H9 (cell line): Measurements from ENCODE around the gene NRM. TPM values are rescaled to one million over a fixed set of nuclear protein-coding genes. Genes with fewer than 3 reads are reported as not detected.

Experiments
- DNase-seq: peaks from one replicate; pipeline ENCODE4 v3.0.0-alpha.2; 2017
- H2AFZ ChIP-seq: one replicate; pipeline ENCODE4 v1.6.1; 2013; ENCODE audit warnings: mild to moderate bottlenecking, low read length, control low read depth, moderate library complexity
- H2AK5ac ChIP-seq: 2 replicates; pipeline ENCODE4 v1.6.1; 2013; ENCODE audit warnings: low read length, control low read depth, mixed read lengths; ENCODE audit not compliant: insufficient read length
- H2BK120ac ChIP-seq: one replicate; pipeline ENCODE4 v1.6.1; 2013; ENCODE audit warnings: low read depth, mild to moderate bottlenecking, low read length, control low read depth, inconsistent platforms; ENCODE audit not compliant: poor library complexity, severe bottlenecking
- H2BK12ac ChIP-seq: 2 replicates; pipeline ENCODE4 v1.6.1; 2013; ENCODE audit warnings: low read length, control low read depth, mixed read lengths, low read depth; ENCODE audit not compliant: insufficient read length
- H2BK15ac ChIP-seq: 2 replicates; pipeline ENCODE4 v1.6.1; 2013; ENCODE audit warnings: low read depth, low read length, control low read depth
- H2BK20ac ChIP-seq: one replicate; pipeline ENCODE4 v1.6.1; 2013; ENCODE audit warnings: low read depth, mild to moderate bottlenecking, low read length, control low read depth, inconsistent platforms; ENCODE audit not compliant: poor library complexity, severe bottlenecking
- H2BK5ac ChIP-seq: 2 replicates; pipeline ENCODE4 v1.6.1; 2013; ENCODE audit warnings: low read length, control low read depth, mixed read lengths; ENCODE audit not compliant: insufficient read length
- H3K14ac ChIP-seq: 2 replicates; pipeline ENCODE4 v1.6.1; 2013; ENCODE audit warnings: low read length, control low read depth; ENCODE audit not compliant: insufficient read depth
- H3K18ac ChIP-seq: 2 replicates; pipeline ENCODE4 v1.6.1; 2013; ENCODE audit warnings: low read depth, mild to moderate bottlenecking, mixed read lengths, low read length, control low read depth; ENCODE audit not compliant: insufficient read length
- H3K23ac ChIP-seq: 2 replicates; pipeline ENCODE4 v1.6.1; 2013; ENCODE audit warnings: low read length, control low read depth, mixed read lengths, low read depth; ENCODE audit not compliant: insufficient read length
- H3K23me2 ChIP-seq: 2 replicates; pipeline ENCODE4 v1.6.1; 2013; ENCODE audit warnings: low read depth, mild to moderate bottlenecking, mixed read lengths, low read length, control low read depth; ENCODE audit not compliant: insufficient read length, poor library complexity, severe bottlenecking
- H3K27ac ChIP-seq: 2 replicates; pipeline ENCODE4 v1.5.1; 2013; ENCODE audit warnings: low read length, control low read depth, mixed read lengths, low read depth; ENCODE audit not compliant: insufficient read length
- H3K27me3 ChIP-seq: 2 replicates; pipeline ENCODE4 v1.6.1; 2013; ENCODE audit warnings: low read length, control low read depth, inconsistent platforms; ENCODE audit not compliant: insufficient read depth
- H3K4ac ChIP-seq: 2 replicates; pipeline ENCODE4 v1.6.1; 2013; ENCODE audit warnings: low read depth, mild to moderate bottlenecking, control low read depth, inconsistent platforms, low read length, moderate library complexity
- H3K4me1 ChIP-seq: 2 replicates; pipeline ENCODE4 v1.6.1; 2013; ENCODE audit warnings: low read length, control low read depth, inconsistent platforms; ENCODE audit not compliant: insufficient read depth
- H3K4me2 ChIP-seq: 2 replicates; pipeline ENCODE4 v1.6.1; 2013; ENCODE audit warnings: low read length, control low read depth, mixed read lengths; ENCODE audit not compliant: insufficient read length, insufficient read depth
- H3K56ac ChIP-seq: 2 replicates; pipeline ENCODE4 v1.6.1; 2013; ENCODE audit warnings: low read depth, mild to moderate bottlenecking, mixed read lengths, low read length, control low read depth; ENCODE audit not compliant: insufficient read length
- H3K79me1 ChIP-seq: 2 replicates; pipeline ENCODE4 v1.6.1; 2013; ENCODE audit warnings: low read depth, mild to moderate bottlenecking, moderate library complexity, low read length, control low read depth, inconsistent platforms; ENCODE audit not compliant: insufficient read depth, poor library complexity, severe bottlenecking
- H3K79me2 ChIP-seq: 2 replicates; pipeline ENCODE4 v1.6.1; 2013; ENCODE audit warnings: low read length, control low read depth, inconsistent platforms; ENCODE audit not compliant: insufficient read depth
- H3K9ac ChIP-seq: 2 replicates; pipeline ENCODE4 v1.6.1; 2013; ENCODE audit warnings: low read length, control low read depth, mixed read lengths; ENCODE audit not compliant: insufficient read length; ENCODE audit errors: extremely low read depth
- H3K9me3 ChIP-seq: one replicate; pipeline ENCODE4 v1.6.1; 2013; ENCODE audit warnings: low read depth, low read length, inconsistent platforms; ENCODE audit not compliant: control insufficient read depth
- H3T11ph ChIP-seq: one replicate; pipeline ENCODE4 v1.6.1; 2013; ENCODE audit warnings: mild to moderate bottlenecking, low read length, control low read depth, inconsistent platforms
- H4K20me1 ChIP-seq: one replicate; pipeline ENCODE4 v1.6.1; 2013; ENCODE audit not compliant: control insufficient read depth, insufficient read length, insufficient read depth
- H4K5ac ChIP-seq: 2 replicates; pipeline ENCODE4 v1.6.1; 2013; ENCODE audit warnings: low read depth, mild to moderate bottlenecking, mixed read lengths, low read length, control low read depth; ENCODE audit not compliant: insufficient read length
- H4K8ac ChIP-seq: replicated peaks from 2 replicates; pipeline ENCODE4 v1.6.1; 2013; ENCODE audit warnings: low read length, control low read depth, mixed read lengths, low read depth; ENCODE audit not compliant: insufficient read length
- H4K91ac ChIP-seq: 2 replicates; pipeline ENCODE4 v1.6.1; 2013; ENCODE audit warnings: low read depth, mild to moderate bottlenecking, moderate library complexity, mixed read lengths, low read length, control low read depth; ENCODE audit not compliant: insufficient read length
- H3K27ac Mint-ChIP-seq, 3 experiments: 2 replicates in 2 of 3; 3 replicates in 1 of 3; pipeline ENCODE4 v1.8.0; 2020 to 2021; ENCODE audit warnings: mixed read lengths in 3 of 3, mild to moderate bottlenecking in 1 of 3, moderate library complexity in 1 of 3
- H3K27me3 Mint-ChIP-seq: 2 replicates; pipeline ENCODE4 v1.8.0; 2021; ENCODE audit warnings: low read depth, mild to moderate bottlenecking, moderate library complexity, mixed read lengths
- H3K36me3 Mint-ChIP-seq, 3 experiments: 2 replicates in 2 of 3; 3 replicates in 1 of 3; pipeline ENCODE4 v1.8.0; 2020 to 2021; ENCODE audit warnings: low read depth in 3 of 3, mixed read lengths in 3 of 3; ENCODE audit not compliant: insufficient read depth in 1 of 3
- H3K4me1 Mint-ChIP-seq, 2 experiments: 2 replicates each; pipeline ENCODE4 v1.8.0; 2020; ENCODE audit warnings: mixed read lengths in 2 of 2
- H3K4me3 Mint-ChIP-seq, 2 experiments: 2 replicates in 1 of 2; 3 replicates in 1 of 2; pipeline ENCODE4 v1.8.0; 2020 to 2021; ENCODE audit warnings: mild to moderate bottlenecking in 2 of 2, mixed read lengths in 2 of 2, moderate library complexity in 1 of 2
- H3K9me3 Mint-ChIP-seq, 2 experiments: 2 replicates in 1 of 2; 3 replicates in 1 of 2; pipeline ENCODE4 v1.8.0; 2020; ENCODE audit warnings: mild to moderate bottlenecking in 2 of 2, mixed read lengths in 2 of 2, moderate library complexity in 1 of 2
- WGBS: extraction: QIAGEN DNeasy Blood & Tissue Kit; methylation state at CpG from one replicate; pipeline ENCODE4 v1.1.7; 2013; ENCODE audit warnings: missing lambda C conversion rate, low lambda C conversion rate, mixed read lengths; ENCODE audit not compliant: insufficient read length; ENCODE audit errors: extremely low coverage; 5-methylcytosine and 5-hydroxymethylcytosine counted together
- total RNA-seq: library from RNA; stranded (reverse); gene quantifications from 2 replicates; pipeline ENCODE4 v1.2.1, GENCODE V29; 2021
- TF ChIP-seq, protein P1 (sequence below): fragments of 200-600 bp; sonication (generic); conservative IDR thresholded peaks from 3 replicates; pipeline ENCODE4 v1.8.0; 2021; ENCODE audit warnings: antibody characterized with exemption, mild to moderate bottlenecking

NRM gene
- total RNA-seq, 1 experiment from 2014 or later, result 36.5 TPM

DNA sequence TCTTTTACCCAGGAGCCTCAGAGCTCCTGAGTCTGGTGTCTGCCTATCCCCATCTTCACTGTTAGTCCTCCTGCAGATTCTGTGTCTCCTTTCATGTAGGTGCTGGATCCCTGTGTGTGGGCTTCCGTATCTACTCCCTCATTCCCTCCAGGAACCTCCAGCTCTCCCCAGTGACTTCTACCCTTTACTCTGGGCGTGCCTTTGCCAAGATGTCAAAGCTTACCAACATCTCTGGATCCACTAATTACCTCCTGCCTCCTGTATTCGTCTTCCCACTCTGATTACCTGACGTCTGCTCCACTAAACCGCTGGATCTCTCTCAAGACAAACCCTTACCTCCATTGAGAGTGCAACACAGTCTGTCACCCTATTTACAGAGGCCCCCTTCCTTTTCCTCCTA lies 46.0 kb downstream of the NRM start:
- H3T11ph ChIP-seq, result no peak overlapping the region
- H2BK15ac ChIP-seq, result no peak overlapping the region
- H3K9ac ChIP-seq, result no peak overlapping the region
- H2BK5ac ChIP-seq, result no peak overlapping the region
- Mint-ChIP-seq H3K4me1 (peaks cover 14 to 17% of the 10 kb centered on the region in 2 experiments), H3K36me3 (peaks cover 11 to 64% (median 56%) of the 10 kb centered on the region in 3 experiments), H3K27ac (peak overlapping the region in 1 of 3 experiments; percentile 25; a peak in 3 of 7 replicates), H3K4me3 (no peak overlapping the region), H3K27me3 (no peaks in the 10 kb centered on the region), H3K9me3 (no peaks in the 10 kb centered on the region)
- H4K91ac ChIP-seq, result no peak overlapping the region
- no peak overlapping the region for H3K4ac ChIP-seq
- H2AK5ac ChIP-seq, result no peak overlapping the region
- peaks cover 8% of the 10 kb centered on the region for H3K23me2 ChIP-seq
- no peak overlapping the region for H3K23ac ChIP-seq
- H3K27me3 ChIP-seq, result no peaks in the 10 kb centered on the region
- H3K56ac ChIP-seq, result no peak overlapping the region
- no peak overlapping the region for H4K8ac ChIP-seq
- no peaks in the 10 kb centered on the region for H3K79me2 ChIP-seq
- H3K4me1 ChIP-seq, result no peaks in the 10 kb centered on the region
- DNase-seq, result no peak
- H3K14ac ChIP-seq, result no peak overlapping the region
- H2BK20ac ChIP-seq, result no peak overlapping the region
- H3K18ac ChIP-seq, result no peak overlapping the region
- H4K20me1 ChIP-seq, result no peaks in the 10 kb centered on the region
- no peak overlapping the region for H2AFZ ChIP-seq
- no peaks in the 10 kb centered on the region for H3K9me3 ChIP-seq
- TF ChIP-seq, protein P1, sequence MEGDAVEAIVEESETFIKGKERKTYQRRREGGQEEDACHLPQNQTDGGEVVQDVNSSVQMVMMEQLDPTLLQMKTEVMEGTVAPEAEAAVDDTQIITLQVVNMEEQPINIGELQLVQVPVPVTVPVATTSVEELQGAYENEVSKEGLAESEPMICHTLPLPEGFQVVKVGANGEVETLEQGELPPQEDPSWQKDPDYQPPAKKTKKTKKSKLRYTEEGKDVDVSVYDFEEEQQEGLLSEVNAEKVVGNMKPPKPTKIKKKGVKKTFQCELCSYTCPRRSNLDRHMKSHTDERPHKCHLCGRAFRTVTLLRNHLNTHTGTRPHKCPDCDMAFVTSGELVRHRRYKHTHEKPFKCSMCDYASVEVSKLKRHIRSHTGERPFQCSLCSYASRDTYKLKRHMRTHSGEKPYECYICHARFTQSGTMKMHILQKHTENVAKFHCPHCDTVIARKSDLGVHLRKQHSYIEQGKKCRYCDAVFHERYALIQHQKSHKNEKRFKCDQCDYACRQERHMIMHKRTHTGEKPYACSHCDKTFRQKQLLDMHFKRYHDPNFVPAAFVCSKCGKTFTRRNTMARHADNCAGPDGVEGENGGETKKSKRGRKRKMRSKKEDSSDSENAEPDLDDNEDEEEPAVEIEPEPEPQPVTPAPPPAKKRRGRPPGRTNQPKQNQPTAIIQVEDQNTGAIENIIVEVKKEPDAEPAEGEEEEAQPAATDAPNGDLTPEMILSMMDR, result no peak
- no peak overlapping the region for H3K27ac ChIP-seq
- H3K79me1 ChIP-seq, result peaks cover 2% of the 10 kb centered on the region
- no peak overlapping the region for H2BK12ac ChIP-seq
- WGBS, result no CpG with 5 or more reads among the region's 5 CpGs
- H2BK120ac ChIP-seq, result no peak overlapping the region
- H4K5ac ChIP-seq, result no peak overlapping the region
- H3K4me2 ChIP-seq, result no peak overlapping the region
